ENCODE data around the gene PRRT1. TPM values are rescaled to one million over a fixed set of nuclear protein-coding genes. Genes with fewer than 3 reads are reported as not detected.

The PRRT1 gene
- total RNA-seq, 2 donors from 2014 or later = 3.8 to 6.8 TPM

DNA sequence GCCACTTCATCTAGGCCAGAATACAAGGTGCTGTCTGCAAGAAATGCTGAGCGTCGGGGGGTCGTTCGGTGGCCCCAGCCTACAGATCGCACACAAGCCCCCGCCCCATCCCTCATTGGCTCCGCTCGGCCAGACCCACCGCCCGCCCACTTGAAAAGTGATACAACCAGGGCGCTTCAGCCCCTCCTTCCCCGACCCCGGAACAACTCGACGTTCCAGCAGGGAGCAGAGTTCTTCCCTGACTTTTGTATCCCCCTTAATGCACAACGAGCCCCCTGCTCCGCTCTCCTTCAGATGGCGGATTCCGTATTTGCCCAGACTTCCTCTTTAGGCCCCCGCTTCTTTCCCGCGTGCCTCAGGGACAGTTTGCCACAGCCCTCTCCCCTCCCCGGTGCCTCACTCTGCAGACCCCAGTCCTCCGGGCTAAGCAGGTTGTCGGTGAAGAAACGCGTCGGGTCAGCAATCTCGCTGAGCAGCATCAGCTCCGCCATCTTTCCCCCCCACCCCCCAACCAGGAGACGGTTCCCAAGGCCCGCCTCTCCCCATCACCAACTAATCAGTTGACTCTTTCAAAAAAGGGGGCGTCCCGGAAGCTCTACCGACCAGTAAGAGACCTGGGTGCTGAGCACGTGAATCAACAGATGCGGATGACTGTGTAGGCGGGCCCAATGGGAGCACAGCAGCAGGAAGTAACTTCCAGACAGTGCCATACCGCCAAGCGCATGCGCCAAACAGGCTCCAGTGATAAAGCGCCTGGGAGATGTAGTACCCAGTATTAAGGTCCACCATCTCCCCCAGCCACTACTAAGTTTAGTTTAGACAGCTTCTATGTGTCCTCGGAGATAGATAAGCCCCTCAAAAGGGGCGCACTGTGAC, 23.8 kb downstream of the PRRT1 start, which contains the start of gene ATF6B:
ATF6B (minus strand) TSS at position 530 of the 876 bp plus-strand sequence; CDS start at position 491, 39 bp downstream.
- ATAC-seq (ENCODE audit: insufficient number of reproducible peaks, low FRiP score, low read depth) (peak; percentile 96), DNase-seq (ENCODE audit: low spot score) (peak; percentile 99)
- H3K4me1 ChIP-seq (ENCODE audit: control insufficient read depth in 1 of 2, low read depth in 2 of 2) = peaks cover 19 to 32% of the 10 kb centered on the region in 2 donors
- peaks cover 17% of the 10 kb centered on the region for H3K36me3 ChIP-seq
- H3K4me3 ChIP-seq = peak within 1 kb of the TSS; percentile 90
- H3K27me3 ChIP-seq (replicated peaks; ENCODE audit: insufficient read depth) = no peaks in the 10 kb centered on the region
- TF ChIP-seq, protein P1, sequence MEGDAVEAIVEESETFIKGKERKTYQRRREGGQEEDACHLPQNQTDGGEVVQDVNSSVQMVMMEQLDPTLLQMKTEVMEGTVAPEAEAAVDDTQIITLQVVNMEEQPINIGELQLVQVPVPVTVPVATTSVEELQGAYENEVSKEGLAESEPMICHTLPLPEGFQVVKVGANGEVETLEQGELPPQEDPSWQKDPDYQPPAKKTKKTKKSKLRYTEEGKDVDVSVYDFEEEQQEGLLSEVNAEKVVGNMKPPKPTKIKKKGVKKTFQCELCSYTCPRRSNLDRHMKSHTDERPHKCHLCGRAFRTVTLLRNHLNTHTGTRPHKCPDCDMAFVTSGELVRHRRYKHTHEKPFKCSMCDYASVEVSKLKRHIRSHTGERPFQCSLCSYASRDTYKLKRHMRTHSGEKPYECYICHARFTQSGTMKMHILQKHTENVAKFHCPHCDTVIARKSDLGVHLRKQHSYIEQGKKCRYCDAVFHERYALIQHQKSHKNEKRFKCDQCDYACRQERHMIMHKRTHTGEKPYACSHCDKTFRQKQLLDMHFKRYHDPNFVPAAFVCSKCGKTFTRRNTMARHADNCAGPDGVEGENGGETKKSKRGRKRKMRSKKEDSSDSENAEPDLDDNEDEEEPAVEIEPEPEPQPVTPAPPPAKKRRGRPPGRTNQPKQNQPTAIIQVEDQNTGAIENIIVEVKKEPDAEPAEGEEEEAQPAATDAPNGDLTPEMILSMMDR (IDR thresholded peaks at IDR 0.05) = no peak
- no peaks in the 10 kb centered on the region for H3K9me3 ChIP-seq
- peak within 1 kb of the TSS; percentile 91 to 93 for H3K27ac ChIP-seq

DNA sequence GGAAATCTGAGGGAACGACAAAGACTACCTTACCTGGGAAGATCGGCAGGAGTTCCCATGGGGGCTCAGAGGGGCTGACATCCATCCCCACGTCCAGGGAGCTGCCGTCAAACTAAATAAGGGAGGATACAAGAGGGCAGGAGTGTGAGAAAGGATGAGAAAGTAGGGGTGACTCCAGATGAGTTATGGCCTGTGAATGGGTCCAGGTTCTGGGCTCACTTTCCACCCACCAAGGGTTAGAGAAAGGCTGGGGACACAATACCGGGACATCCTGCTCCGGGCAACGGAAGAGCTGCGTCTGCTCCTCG, 24.4 kb downstream of the PRRT1 start:
- H3K9me3 ChIP-seq = no peaks in the 10 kb centered on the region
- peak overlapping the region; percentile 90 for H3K4me3 ChIP-seq
- TF ChIP-seq, protein P1 (IDR thresholded peaks at IDR 0.05) = no peak
- H3K4me1 ChIP-seq (ENCODE audit: control insufficient read depth in 1 of 2, low read depth in 2 of 2) = peaks cover 19 to 32% of the 10 kb centered on the region in 2 donors
- ATAC-seq (ENCODE audit: insufficient number of reproducible peaks, low FRiP score, low read depth) (no peak), DNase-seq (ENCODE audit: low spot score) (no peak)
- no peaks in the 10 kb centered on the region for H3K27me3 ChIP-seq (replicated peaks; ENCODE audit: insufficient read depth)
- peaks cover 23% of the 10 kb centered on the region for H3K36me3 ChIP-seq
- H3K27ac ChIP-seq = peak overlapping the region; percentile 88 to 93

DNA sequence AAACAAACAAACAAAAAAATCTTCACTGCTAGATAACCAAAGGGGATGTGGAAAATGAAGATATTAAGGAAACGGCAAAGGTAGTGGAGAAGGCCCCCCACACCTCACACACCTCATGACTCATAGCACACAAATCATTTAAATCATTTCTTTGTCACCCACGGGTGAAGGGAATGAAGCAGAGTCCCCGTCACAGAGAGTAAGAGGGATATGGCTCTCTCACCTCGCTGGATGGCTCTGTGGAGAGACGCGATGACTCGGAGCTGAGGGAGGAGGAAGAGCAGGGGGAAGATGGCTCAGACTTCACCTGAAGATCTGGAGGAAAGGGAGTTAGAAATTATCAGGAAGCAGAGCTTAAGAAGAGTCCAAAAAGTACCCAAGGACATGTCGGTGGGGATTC, 24.9 kb downstream of the PRRT1 start:
- Histone ChIP-seq H3K36me3 (peaks cover 28% of the 10 kb centered on the region), H3K27ac (peak overlapping the region; percentile 3 to 88)
- ATAC-seq (ENCODE audit: insufficient number of reproducible peaks, low FRiP score, low read depth) = no peak

GRCh38 chr6:32123681-32124080, 28.1 kb downstream of the PRRT1 start:
- DNase-seq (ENCODE audit: low spot score) (no peak), ATAC-seq (ENCODE audit: insufficient number of reproducible peaks, low FRiP score, low read depth) (no peak)
- H3K9me3 ChIP-seq = no peaks in the 10 kb centered on the region
- H3K27me3 ChIP-seq (replicated peaks; ENCODE audit: insufficient read depth) = no peaks in the 10 kb centered on the region
- H3K27ac ChIP-seq = no peak overlapping the region
- H3K4me3 ChIP-seq = no peak overlapping the region
- peaks cover 10 to 32% of the 10 kb centered on the region in 2 donors for H3K4me1 ChIP-seq (ENCODE audit: control insufficient read depth in 1 of 2, low read depth in 2 of 2)
- H3K36me3 ChIP-seq = peaks cover 48% of the 10 kb centered on the region
- TF ChIP-seq, protein P1 (IDR thresholded peaks at IDR 0.05) = no peak

More for the DNA sequence above, 24.9 kb downstream of the PRRT1 start:
- Histone ChIP-seq H3K27me3 (replicated peaks; ENCODE audit: insufficient read depth) (no peaks in the 10 kb centered on the region), H3K9me3 (no peaks in the 10 kb centered on the region), H3K4me1 (ENCODE audit: control insufficient read depth in 1 of 2, low read depth in 2 of 2) (peaks cover 19 to 32% of the 10 kb centered on the region in 2 donors), H3K4me3 (peak overlapping the region; percentile 90)
- TF ChIP-seq, protein P1 (IDR thresholded peaks at IDR 0.05) = no peak
- DNase-seq (ENCODE audit: low spot score) = no peak

DNA sequence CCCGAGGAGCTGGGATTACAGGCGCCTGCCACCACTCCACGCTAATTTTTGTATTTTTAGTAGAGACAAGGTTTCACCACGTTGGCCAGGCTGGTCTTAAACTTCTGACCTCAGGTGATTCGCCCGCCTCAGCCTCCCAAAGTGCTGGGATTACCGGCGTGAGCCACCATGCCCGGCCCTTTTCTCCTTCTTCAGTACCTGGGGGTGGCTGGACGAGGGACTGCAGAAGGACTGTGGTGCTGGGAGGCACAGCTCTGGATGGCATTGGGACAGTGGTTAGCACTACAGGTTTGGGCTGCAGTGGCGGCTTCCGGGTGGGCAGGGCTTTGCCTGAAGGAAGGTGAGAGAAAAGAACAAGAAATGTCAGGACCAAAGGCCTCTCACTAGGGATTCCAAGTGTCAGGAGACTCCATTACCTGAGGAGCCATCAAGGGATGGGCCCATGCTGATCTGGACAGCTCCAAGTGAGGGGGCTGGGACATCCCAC, 31.1 kb downstream of the PRRT1 start:
- H3K4me1 ChIP-seq (ENCODE audit: control insufficient read depth in 1 of 2, low read depth in 2 of 2) = peaks cover 0 to 10% of the 10 kb centered on the region in 2 donors
- TF ChIP-seq, protein P1 (IDR thresholded peaks at IDR 0.05) = no peak
- H3K27ac ChIP-seq = no peak overlapping the region
- H3K27me3 ChIP-seq (replicated peaks; ENCODE audit: insufficient read depth) = no peaks in the 10 kb centered on the region
- H3K36me3 ChIP-seq = peaks cover 71% of the 10 kb centered on the region
- H3K4me3 ChIP-seq = no peak overlapping the region
- no peaks in the 10 kb centered on the region for H3K9me3 ChIP-seq
- ATAC-seq (ENCODE audit: insufficient number of reproducible peaks, low FRiP score, low read depth) = no peak
- DNase-seq (ENCODE audit: low spot score) = no peak

Data from thoracic aorta (tissue), 2 donors.